ENCODE results near the gene ZKSCAN1.

DNA sequence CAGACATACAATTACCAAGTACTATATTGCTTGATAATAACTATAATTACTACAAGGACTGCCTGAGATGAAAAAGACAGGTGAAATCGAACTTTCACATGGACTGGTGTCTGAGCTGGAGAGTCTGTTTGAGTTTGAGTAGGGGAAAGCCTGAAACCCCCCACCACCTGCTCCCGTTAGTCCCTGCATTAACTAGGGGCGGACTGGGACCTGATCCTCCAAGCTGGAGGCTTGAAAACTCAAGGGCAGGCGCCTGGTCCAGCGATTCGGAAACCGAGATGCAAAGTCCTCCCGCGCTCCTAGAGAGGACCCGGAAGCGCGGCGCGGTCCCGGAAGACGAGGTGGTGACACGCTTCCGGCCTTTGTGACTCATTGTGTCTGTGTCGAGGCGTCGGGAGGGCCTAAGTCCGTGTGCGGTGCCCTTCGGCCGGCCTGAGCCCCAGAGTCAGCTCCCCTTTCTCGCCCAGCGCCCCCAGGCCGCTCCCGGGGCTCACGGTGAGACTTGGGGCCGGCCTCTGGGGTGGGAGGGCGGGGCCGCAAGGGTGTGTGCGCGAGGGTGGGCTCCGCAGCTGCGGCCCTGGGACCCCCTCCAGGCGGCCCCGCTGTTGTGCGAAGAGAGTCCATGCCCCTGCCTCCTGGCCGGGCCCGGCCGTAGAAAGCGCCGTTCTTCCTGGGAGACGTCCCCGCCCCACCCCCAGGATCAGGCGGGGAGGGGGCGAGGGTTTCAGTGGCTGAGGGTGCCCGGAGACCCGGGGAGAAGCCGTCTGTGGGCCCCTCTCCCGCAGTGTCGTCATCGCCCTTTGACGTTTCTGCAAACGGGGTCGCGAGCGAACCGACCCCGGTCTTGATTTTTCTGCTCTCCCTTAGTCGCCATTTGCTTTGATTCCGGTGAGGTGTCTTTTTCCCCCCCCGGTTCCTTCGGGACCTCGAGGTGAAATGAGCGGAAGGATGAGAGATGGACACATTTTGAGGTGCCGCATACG lies at the start of gene ZKSCAN1:
- TF ChIP-seq, protein P1, sequence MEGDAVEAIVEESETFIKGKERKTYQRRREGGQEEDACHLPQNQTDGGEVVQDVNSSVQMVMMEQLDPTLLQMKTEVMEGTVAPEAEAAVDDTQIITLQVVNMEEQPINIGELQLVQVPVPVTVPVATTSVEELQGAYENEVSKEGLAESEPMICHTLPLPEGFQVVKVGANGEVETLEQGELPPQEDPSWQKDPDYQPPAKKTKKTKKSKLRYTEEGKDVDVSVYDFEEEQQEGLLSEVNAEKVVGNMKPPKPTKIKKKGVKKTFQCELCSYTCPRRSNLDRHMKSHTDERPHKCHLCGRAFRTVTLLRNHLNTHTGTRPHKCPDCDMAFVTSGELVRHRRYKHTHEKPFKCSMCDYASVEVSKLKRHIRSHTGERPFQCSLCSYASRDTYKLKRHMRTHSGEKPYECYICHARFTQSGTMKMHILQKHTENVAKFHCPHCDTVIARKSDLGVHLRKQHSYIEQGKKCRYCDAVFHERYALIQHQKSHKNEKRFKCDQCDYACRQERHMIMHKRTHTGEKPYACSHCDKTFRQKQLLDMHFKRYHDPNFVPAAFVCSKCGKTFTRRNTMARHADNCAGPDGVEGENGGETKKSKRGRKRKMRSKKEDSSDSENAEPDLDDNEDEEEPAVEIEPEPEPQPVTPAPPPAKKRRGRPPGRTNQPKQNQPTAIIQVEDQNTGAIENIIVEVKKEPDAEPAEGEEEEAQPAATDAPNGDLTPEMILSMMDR (IDR thresholded peaks at IDR 0.05): no peak
- no peak for TF ChIP-seq EZH2 (IDR thresholded peaks at IDR 0.05; ENCODE audit: borderline replicate concordance, insufficient read depth, low read depth, low read length, poor library complexity, severe bottlenecking)

Measured in B cell (primary cell).